PFSK-1 (cell line): Measurements from ENCODE around the gene RNASEH1.

Source experiments
- FOXP2 ChIP-seq: optimal IDR thresholded peaks from 2 replicates; pipeline ENCODE3; 2011; ENCODE audit warnings: borderline replicate concordance, control low read depth, inconsistent platforms; ENCODE audit not compliant: insufficient read depth; ENCODE audit errors: extremely low read length, extremely low read depth
- POLR2AphosphoS5 ChIP-seq: IDR thresholded peaks from 2 replicates; pipeline ENCODE4 v1.6.1; 2012; ENCODE audit warnings: low read depth, mild to moderate bottlenecking, control low read depth, low read length, moderate library complexity
- SIN3A ChIP-seq: IDR thresholded peaks from 2 replicates; pipeline ENCODE4 v1.6.1; 2012; ENCODE audit warnings: mild to moderate bottlenecking, low read length, moderate library complexity, borderline replicate concordance; ENCODE audit not compliant: insufficient read depth
- TAF1 ChIP-seq: IDR thresholded peaks from 2 replicates; pipeline ENCODE4 v1.6.1; 2012; ENCODE audit warnings: low read length, control low read depth, borderline replicate concordance; ENCODE audit not compliant: insufficient read depth
- TF ChIP-seq, protein P1 (sequence below), 2 experiments: IDR thresholded peaks; 2 replicates each; pipeline versions ENCODE4 v1.6.1 to v1.8.0; 2011 to 2012; ENCODE audit warnings: low read depth in 2 of 2, low read length in 2 of 2, control low read depth in 1 of 2, inconsistent platforms in 1 of 2, mild to moderate bottlenecking in 1 of 2, moderate library complexity in 1 of 2; ENCODE audit not compliant: insufficient read depth in 1 of 2

The RNASEH1 gene

DNA sequence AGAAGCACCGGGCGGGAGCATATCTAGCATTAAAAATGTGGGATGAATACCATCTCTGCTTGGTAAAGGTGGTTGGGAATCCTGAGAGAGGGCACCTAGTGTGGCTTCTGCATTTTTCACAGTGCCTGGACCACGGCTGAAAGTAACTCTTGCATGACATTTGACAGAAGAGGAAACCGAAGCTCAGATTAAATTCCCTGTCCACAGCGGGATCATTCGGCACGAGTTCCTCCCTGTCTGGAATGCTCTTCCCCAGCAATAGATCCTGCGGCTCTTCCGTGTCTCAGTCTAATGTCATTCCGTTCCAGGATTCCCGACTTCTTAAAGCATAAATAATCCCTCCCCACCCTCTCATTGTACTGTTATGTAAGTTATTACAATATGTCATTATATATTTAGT lies 16.0 kb upstream of the RNASEH1 start:
- TF ChIP-seq TAF1 = no peak
- TF ChIP-seq SIN3A = no peak
- no peak for TF ChIP-seq FOXP2
- TF ChIP-seq, protein P1, sequence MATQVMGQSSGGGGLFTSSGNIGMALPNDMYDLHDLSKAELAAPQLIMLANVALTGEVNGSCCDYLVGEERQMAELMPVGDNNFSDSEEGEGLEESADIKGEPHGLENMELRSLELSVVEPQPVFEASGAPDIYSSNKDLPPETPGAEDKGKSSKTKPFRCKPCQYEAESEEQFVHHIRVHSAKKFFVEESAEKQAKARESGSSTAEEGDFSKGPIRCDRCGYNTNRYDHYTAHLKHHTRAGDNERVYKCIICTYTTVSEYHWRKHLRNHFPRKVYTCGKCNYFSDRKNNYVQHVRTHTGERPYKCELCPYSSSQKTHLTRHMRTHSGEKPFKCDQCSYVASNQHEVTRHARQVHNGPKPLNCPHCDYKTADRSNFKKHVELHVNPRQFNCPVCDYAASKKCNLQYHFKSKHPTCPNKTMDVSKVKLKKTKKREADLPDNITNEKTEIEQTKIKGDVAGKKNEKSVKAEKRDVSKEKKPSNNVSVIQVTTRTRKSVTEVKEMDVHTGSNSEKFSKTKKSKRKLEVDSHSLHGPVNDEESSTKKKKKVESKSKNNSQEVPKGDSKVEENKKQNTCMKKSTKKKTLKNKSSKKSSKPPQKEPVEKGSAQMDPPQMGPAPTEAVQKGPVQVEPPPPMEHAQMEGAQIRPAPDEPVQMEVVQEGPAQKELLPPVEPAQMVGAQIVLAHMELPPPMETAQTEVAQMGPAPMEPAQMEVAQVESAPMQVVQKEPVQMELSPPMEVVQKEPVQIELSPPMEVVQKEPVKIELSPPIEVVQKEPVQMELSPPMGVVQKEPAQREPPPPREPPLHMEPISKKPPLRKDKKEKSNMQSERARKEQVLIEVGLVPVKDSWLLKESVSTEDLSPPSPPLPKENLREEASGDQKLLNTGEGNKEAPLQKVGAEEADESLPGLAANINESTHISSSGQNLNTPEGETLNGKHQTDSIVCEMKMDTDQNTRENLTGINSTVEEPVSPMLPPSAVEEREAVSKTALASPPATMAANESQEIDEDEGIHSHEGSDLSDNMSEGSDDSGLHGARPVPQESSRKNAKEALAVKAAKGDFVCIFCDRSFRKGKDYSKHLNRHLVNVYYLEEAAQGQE (IDR thresholded peaks at IDR 0.05; ENCODE audit: insufficient read depth in 1 of 2, low read depth in 2 of 2, low read length in 2 of 2) = no peak
- TF ChIP-seq POLR2AphosphoS5 = no peak

DNA sequence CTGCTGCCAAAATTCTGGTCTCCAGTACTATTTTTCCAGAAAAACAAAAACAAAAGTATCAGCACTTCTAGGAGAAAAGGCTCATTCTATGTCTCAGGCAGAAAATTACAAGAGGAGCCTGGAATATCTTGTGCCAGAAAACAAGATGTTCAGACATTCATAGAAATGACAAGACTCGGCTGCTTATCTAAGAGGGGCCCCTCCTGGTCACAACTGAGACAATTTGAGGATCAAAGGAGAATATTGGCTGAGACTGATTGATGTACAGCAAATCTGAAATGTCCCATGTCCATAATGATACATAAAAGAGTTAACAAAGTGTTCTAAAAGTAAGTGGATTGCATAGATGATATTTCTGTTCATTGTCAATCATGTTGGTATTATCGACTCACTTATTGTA lies 14.5 kb upstream of the RNASEH1 start:
- TF ChIP-seq TAF1 = no peak

DNA sequence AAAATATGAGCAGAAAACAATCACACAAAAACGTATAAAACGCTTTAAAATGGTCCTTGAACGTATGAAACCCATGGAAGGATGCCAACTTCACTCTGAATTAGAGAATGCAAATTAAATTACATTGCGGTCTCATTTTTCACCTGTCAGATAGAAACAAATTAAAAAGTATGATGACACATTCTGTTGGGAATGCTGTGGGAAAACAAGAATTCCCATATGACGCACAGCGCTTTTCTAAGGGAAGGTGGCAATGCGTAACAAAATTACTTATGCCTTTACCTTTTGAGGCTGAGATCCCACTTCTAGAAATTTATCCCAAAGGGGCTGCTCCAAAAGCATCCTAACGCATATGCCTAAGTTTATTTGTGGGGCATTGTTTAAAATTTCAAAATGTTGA lies 13.2 kb upstream of the RNASEH1 start:
- TF ChIP-seq FOXP2 (no peak), TAF1 (no peak), POLR2AphosphoS5 (no peak)
- TF ChIP-seq, protein P1 (IDR thresholded peaks at IDR 0.05; ENCODE audit: insufficient read depth in 1 of 2, low read depth in 2 of 2, low read length in 2 of 2) = no peak

DNA sequence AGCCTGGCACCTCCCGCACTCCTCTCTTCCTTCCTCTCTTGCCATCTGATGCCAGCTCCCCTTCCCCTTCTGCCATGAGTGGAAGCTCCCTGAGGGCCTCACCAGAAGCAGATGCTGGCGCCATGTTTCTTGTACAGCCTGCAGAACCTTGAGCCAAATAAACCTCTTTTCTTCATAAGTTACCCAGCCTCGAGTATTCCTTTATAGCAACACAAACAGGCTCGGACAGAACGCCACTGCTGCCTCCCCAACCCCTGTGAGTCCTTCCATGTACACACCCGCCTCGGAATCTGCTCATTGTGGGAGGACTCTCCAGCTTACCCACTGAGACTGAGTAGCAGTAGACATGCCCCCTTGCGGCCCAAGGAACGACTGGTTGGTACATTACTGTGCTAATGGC lies 8.7 kb upstream of the RNASEH1 start:
- TF ChIP-seq TAF1 (no peak), FOXP2 (no peak), SIN3A (no peak)
- TF ChIP-seq, protein P1 (IDR thresholded peaks at IDR 0.05; ENCODE audit: insufficient read depth in 1 of 2, low read depth in 2 of 2, low read length in 2 of 2) = no peak

DNA sequence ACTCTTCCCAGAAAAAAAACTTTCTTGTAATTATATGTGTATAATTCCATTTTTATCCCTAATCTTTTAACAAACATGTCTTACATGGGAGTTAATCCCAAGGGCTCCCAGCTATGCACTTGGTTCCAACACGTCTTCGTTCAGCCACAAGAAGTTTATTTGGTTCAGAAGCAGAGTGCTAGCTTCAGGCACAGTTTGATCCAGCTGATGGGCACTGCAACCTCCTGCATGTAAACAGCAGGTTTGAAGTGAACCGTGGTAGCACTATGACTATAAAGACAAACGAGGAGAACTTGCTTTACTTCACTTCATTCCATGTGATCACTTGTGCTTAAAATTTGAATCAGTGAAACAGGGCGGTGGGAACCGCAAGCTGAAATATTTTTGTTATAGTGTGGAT lies 7.0 kb upstream of the RNASEH1 start:
- TF ChIP-seq, protein P1 (IDR thresholded peaks at IDR 0.05; ENCODE audit: insufficient read depth in 1 of 2, low read depth in 2 of 2, low read length in 2 of 2) = no peak
- no peak for TF ChIP-seq POLR2AphosphoS5
- no peak for TF ChIP-seq TAF1
- no peak for TF ChIP-seq SIN3A
